Spleen (tissue), 11 donors: ENCODE measurements around the gene TMEM89. TPM values are rescaled to one million over a fixed set of nuclear protein-coding genes. Genes with fewer than 3 reads are reported as not detected.

Experiments used
- DNase-seq: peaks from one replicate; pipeline ENCODE4 v3.0.0-alpha.2; 2020
- H3K27ac ChIP-seq, 8 donors: fragments of 200-600 bp; sonication (generic) in 7 of 8; 1 replicate in 4 of 8; 2 replicates in 4 of 8; pipeline versions ENCODE4 v1.5.0 to v1.8.0; 2016 to 2021; ENCODE audit warnings: inconsistent platforms in 4 of 8, mild to moderate bottlenecking in 4 of 8, moderate library complexity in 1 of 8
- H3K27me3 ChIP-seq, 7 donors: fragments of 200-600 bp; sonication (generic) in 6 of 7; replicated peaks in 1 of 7; 1 replicate in 4 of 7; 2 replicates in 3 of 7; pipeline versions ENCODE4 v1.5.0 to v1.8.0; 2016 to 2021; ENCODE audit warnings: inconsistent platforms in 3 of 7, mild to moderate bottlenecking in 1 of 7
- H3K36me3 ChIP-seq, 6 donors: fragments of 200-600 bp; sonication (generic) in 5 of 6; 1 replicate in 4 of 6; 2 replicates in 2 of 6; pipeline versions ENCODE4 v1.5.0 to v1.8.0; 2016 to 2021; ENCODE audit warnings: inconsistent platforms in 2 of 6
- H3K4me1 ChIP-seq, 6 donors: fragments of 200-600 bp; sonication (generic) in 5 of 6; 1 replicate in 3 of 6; 2 replicates in 3 of 6; pipeline versions ENCODE4 v1.5.0 to v1.8.0; 2016 to 2021; ENCODE audit warnings: inconsistent platforms in 3 of 6
- H3K4me3 ChIP-seq, 8 donors: fragments of 200-600 bp; sonication (generic) in 7 of 8; 1 replicate in 4 of 8; 2 replicates in 4 of 8; pipeline versions ENCODE4 v1.5.0 to v1.8.0; 2016 to 2021; ENCODE audit warnings: inconsistent platforms in 4 of 8, mild to moderate bottlenecking in 4 of 8, moderate library complexity in 2 of 8
- H3K9me3 ChIP-seq, 8 donors: fragments of 200-600 bp; sonication (generic) in 7 of 8; 1 replicate in 4 of 8; 2 replicates in 4 of 8; pipeline versions ENCODE4 v1.5.0 to v1.8.0; 2016 to 2021; ENCODE audit warnings: inconsistent platforms in 4 of 8
- CTCF ChIP-seq, 11 experiments: fragments of 200-600 bp in 7 of 11; fragments of 450-650 bp in 4 of 11; sonication (generic) in 4 of 11; IDR thresholded peaks in 8 of 11; conservative IDR thresholded peaks in 3 of 11; 1 replicate in 7 of 11; 2 replicates in 4 of 11; pipeline versions ENCODE4 v1.4.0 to v1.8.0; 2016 to 2021; ENCODE audit warnings: antibody characterized with exemption in 11 of 11, inconsistent platforms in 4 of 11, mild to moderate bottlenecking in 1 of 11
- POLR2A ChIP-seq, 3 donors: fragments of 450-650 bp; IDR thresholded peaks; one replicate each; pipeline ENCODE4 v1.5.1; 2017; ENCODE audit warnings: antibody characterized with exemption in 3 of 3, mild to moderate bottlenecking in 1 of 3
- POLR2AphosphoS5 ChIP-seq, 3 donors: sonication (generic); formaldehyde crosslinking; IDR thresholded peaks; one replicate each; pipeline ENCODE4 v1.5.1; 2017; ENCODE audit warnings: antibody characterized with exemption in 3 of 3
- WGBS, 5 donors: extraction: QIAGEN DNeasy Blood & Tissue Kit in 3 of 5; methylation state at CpG; one replicate each; pipeline versions ENCODE4 v1.1.5 to v1.1.7; 2013 to 2018; 5-methylcytosine and 5-hydroxymethylcytosine counted together
- intact Hi-C: fragments of 100-400 bp; cut with DNase I; formaldehyde crosslinking; loops from one replicate; pipeline ENCODE4 v1.15.0; 2023; ENCODE audit warnings: low total_unique reads
- polyA plus RNA-seq, 3 donors: library from polyadenylated mRNA; stranded (reverse); fragments of 200-250 nt; gene quantifications; one replicate each; pipeline ENCODE4 v1.2.1, GENCODE V29; 2013
- total RNA-seq, 7 donors: library from RNA; depleted of rRNA in 3 of 7; stranded (reverse); fragments of >200 nt in 3 of 7; fragmentation: NEBNext Ultra II Directional in 4 of 7; extraction: Animal tissue kit (Norgen Biotek cat#: 25700) in 4 of 7; gene quantifications; one replicate each; pipeline versions ENCODE4 v1.1.0 to v1.2.1, GENCODE V29; 2016 to 2021
- donor health status: healthy with polysubstance abuse.
- donor health status: DM: no; HTN: no; CAD: no; lungs with moderate emphysema.
- donor health status: DM: no; HTN: no; CAD: no.
- donor health status: Bipolar disorder and iron deficiency.
- donor health status: healthy.
- donor health status: DM: no; HTN: no; CAD: no.
- donor health status: DM: yes; HTN: yes; CAD: no.

Gene TMEM89
- total and polyA plus RNA-seq, 10 donors, result 0.42 to 0.46 TPM; not detected in 8

DNA sequence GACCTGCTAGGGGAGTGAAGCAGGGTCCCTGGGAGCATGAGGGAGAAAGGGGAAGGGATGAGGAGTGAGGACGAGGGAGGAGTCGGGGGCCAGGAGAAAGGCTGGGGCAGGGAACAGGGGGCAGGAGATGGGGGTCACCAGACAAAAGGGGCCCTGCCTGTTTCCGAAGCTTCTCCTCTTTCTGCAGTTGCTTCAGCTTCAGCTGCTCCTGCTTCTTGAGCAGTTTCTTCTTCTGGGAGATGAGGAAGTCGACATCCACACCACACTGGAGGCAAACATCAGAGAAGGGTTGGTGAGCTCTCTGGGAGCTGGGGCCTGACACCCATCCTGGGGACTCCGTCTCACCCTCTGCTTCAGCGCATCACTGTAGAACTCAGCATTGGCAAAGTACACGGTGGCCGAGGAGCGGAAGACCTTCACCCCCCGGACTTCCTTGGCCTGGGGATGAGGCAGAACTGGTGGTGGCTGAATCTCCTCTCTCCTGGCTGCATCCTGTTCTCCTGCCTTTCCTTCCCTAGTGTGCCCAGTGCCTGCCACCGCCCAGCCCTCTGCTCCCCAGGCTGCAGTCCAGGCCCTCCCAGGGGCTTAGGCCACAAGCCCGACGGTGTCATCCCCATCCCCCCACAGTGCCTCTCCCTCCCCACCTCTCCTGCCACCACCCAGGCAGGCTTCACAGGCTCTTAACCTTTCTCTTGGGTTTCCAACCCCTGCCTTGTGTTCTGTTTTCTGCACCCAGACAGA is 6.9 kb upstream of the TMEM89 start:
- no peaks in the 10 kb centered on the region for H3K27me3 ChIP-seq
- peaks cover 0 to 16% (median 2%) of the 10 kb centered on the region in 6 donors for H3K4me1 ChIP-seq
- DNase-seq, result no peak
- intact Hi-C loops, result no loop called here
- H3K27ac ChIP-seq, result no peak overlapping the region
- 78 to 93% (median 85%) methylated on average over 12 to 13 of the region's 13 CpGs for WGBS, 5 donors
- peaks cover 0 to 94% (median 48%) of the 10 kb centered on the region in 6 donors for H3K36me3 ChIP-seq
- TF ChIP-seq POLR2A (IDR thresholded peaks at IDR 0.05) (no peak), POLR2AphosphoS5 (IDR thresholded peaks at IDR 0.05) (no peak), CTCF (IDR thresholded peaks at IDR 0.05 in 8 of 11, conservative IDR thresholded peaks at IDR 0.05 in 3 of 11) (no peak)
- no peaks in the 10 kb centered on the region for H3K9me3 ChIP-seq
- no peak overlapping the region for H3K4me3 ChIP-seq

GRCh38 chr3:48625600-48625999 is 4.0 kb upstream of the TMEM89 start:
- TF ChIP-seq POLR2AphosphoS5 (IDR thresholded peaks at IDR 0.05) (no peak), CTCF (IDR thresholded peaks at IDR 0.05 in 8 of 11, conservative IDR thresholded peaks at IDR 0.05 in 3 of 11) (no peak), POLR2A (IDR thresholded peaks at IDR 0.05) (no peak)
- Histone ChIP-seq H3K4me3 (no peak overlapping the region), H3K4me1 (peaks cover 0 to 15% (median 0%) of the 10 kb centered on the region in 6 donors), H3K27me3 (no peaks in the 10 kb centered on the region), H3K36me3 (peaks cover 0 to 65% (median 39%) of the 10 kb centered on the region in 6 donors), H3K9me3 (no peaks in the 10 kb centered on the region), H3K27ac (no peak overlapping the region)
- no peak for DNase-seq
- intact Hi-C loops, result no loop called here
- 93 to 99% (median 94%) methylated on average over 5 to 6 of the region's 6 CpGs for WGBS, 5 donors

GRCh38 chr3:48624767-48625166 is 3.2 kb upstream of the TMEM89 start:
- WGBS, 5 donors, result 94 to 99% (median 96%) methylated on average over 10 of the region's 10 CpGs
- DNase-seq, result no peak

More at GRCh38 chr3:48624767-48625166, 3.2 kb upstream of the TMEM89 start:
- intact Hi-C loops, result no loop called here
- H3K36me3 ChIP-seq, result peaks cover 0 to 57% (median 34%) of the 10 kb centered on the region in 6 donors
- peaks cover 0 to 15% (median 0%) of the 10 kb centered on the region in 6 donors for H3K4me1 ChIP-seq
- no peak for TF ChIP-seq POLR2AphosphoS5 (IDR thresholded peaks at IDR 0.05)
- no peak for TF ChIP-seq POLR2A (IDR thresholded peaks at IDR 0.05)
- TF ChIP-seq CTCF (IDR thresholded peaks at IDR 0.05 in 8 of 11, conservative IDR thresholded peaks at IDR 0.05 in 3 of 11), result no peak
- no peaks in the 10 kb centered on the region for H3K9me3 ChIP-seq
- H3K27me3 ChIP-seq, result no peaks in the 10 kb centered on the region
- H3K27ac ChIP-seq, result peak overlapping the region in 1 of 8 donors; percentile 38
- H3K4me3 ChIP-seq, result no peak overlapping the region
